DLD1 (cell line): ENCODE data around the gene MOSMO.

Experiments used
- in situ Hi-C: cut with HindIII; loops from 2 replicates; pipeline ENCODE4 v1.10.0; 2017; ENCODE audit warnings: low sequenced_read_pairs

MOSMO gene

DNA sequence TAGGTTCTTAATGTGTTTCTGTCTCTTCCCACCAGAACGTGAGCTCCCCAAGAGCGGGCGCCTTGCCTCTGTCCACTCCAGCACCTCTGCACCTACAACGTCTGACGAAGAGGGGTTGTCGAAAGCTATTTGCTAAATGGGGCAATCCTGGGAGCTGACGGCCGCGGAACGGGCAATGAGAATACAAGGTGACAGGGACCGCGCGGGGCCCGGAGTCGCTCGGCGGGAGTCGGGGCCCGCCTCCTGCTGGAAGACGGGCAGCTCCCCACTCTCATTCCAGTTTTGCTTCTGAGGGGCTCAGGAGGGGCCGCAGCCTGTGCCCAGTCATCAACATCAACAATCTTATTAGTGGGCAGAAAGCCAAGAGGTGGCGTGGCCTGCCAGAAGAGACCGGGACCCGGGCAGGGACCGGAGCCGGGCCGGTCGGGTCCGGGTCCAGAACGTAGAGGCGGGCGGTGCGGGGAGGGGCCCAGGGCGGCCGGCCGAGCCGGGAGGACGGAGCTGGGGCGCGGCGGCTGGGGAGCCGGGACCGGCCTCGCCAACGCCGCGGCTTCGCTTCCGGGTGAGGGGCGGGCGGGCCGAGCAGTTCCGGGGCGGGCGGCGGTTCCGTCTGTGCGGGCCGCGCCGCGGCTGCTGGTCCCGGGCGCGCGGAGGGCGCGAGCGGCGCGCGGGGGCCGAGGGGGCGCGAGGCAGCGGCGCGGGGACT, at the start of gene MOSMO:
MOSMO (plus strand) TSS at position 603 of the 706 bp plus-strand sequence. CDS start 191 bp downstream, outside the sequence.
- in situ Hi-C loops, result no loop called here

- in situ Hi-C loops, result no loop called here
Measured at GRCh38 chr16:21959050-21959449, 48.9 kb upstream of the MOSMO start.

- in situ Hi-C loops, result no loop called here
Measured at GRCh38 chr16:21962475-21962874, 45.4 kb upstream of the MOSMO start.

GRCh38 chr16:21963887-21964286, 44.0 kb upstream of the MOSMO start:
- in situ Hi-C loops, result no loop called here

- in situ Hi-C loops, result no loop called here
Measured at GRCh38 chr16:21964353-21964752, 43.6 kb upstream of the MOSMO start.

- in situ Hi-C loops, result no loop called here
Measured at GRCh38 chr16:21971856-21972255, 36.1 kb upstream of the MOSMO start.

- in situ Hi-C loops, result no loop called here
Measured at GRCh38 chr16:21973945-21974344, 34.0 kb upstream of the MOSMO start.

DNA sequence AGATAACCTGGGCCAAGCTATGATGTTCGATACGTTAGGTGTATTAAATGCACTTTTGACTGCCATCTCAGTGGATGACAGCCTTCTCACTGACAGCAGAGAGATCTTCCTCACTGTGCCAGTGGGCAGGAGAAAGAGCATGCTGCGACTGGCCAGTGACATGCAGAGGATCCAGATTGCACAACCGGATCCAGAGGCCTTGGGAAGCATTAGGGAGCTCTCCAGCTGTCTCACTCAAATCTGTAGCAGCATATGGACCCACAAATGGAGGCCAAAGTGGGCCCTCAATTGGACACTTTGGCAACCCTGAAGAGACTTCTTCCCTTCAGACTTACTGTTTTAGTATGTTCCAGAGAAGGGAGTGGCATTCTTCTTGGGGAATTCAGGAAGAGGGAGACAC, 27.9 kb upstream of the MOSMO start:
- in situ Hi-C loops, result loop anchor here (5.0 kb wide), 1 partner anchor 117 kb away; no protein-coding TSS in a partner anchor

DNA sequence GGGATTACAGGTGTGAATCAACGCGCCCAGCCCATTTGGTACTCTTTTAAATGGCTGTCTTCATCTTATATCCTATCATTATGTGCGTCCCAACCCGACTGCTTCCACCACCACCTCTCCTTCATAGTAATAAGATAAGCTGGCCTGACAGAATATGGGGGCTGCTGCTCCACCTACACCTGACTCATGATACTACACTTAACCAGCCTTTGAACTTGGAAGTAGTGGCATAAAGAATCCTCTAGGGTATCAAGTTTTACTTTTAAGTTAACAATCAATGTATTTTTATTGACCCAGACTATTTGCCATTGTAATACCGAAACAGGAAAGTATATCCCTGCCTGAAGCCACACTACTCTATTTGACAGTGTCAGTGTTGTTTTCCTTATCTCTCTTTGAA, 25.8 kb upstream of the MOSMO start:
- in situ Hi-C loops, result loop anchor here (5.0 kb wide), 1 partner anchor 115 kb away; no protein-coding TSS in a partner anchor

DNA sequence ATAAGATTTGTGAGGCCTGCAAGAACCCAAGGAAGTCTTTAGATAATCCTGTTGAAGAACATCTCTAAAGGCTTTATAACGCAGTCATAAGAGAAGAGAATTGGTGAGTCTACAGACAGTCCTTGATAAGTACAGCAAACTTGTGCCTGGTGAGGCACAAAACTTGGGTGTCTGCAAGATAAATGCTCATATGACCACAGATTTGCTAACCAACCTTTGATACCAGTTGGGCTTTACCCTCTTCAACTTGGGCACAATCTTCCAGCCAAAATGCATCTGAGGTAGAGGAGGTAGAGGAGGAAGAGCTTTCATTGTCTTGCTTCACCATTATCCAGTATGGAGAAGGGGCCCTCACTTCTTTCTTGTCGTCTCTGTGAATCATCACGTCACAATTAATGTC, 23.8 kb upstream of the MOSMO start:
- in situ Hi-C loops, result loop anchor here (5.0 kb wide), 1 partner anchor 113 kb away; no protein-coding TSS in a partner anchor

GRCh38 chr16:21985524-21985923, 22.4 kb upstream of the MOSMO start:
- in situ Hi-C loops, result no loop called here

GRCh38 chr16:21986692-21987246, 21.1 kb upstream of the MOSMO start:
- in situ Hi-C loops, result no loop called here

DNA sequence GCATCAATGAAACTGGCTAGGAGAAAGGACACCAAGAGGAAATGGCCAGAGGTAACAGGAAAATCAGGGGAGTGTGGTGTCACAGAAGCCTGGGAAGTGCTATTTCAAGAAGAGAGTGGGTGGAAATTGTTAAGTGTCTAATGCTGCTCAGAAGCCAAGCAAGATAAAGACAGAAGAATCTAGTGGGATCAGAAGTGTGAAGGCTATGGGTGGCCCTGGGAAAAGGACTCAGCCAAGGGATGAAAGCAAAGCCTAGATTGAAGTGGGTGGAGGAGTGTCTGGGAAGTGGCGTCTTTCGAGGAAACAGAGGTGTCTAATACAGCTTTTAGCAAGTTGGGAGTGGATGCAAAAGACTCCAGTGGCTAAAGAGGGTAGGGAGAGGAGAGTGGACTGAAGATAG, 20.4 kb upstream of the MOSMO start:
- in situ Hi-C loops, result no loop called here

- in situ Hi-C loops, result no loop called here
Measured at GRCh38 chr16:21989133-21989532, 18.8 kb upstream of the MOSMO start.

- in situ Hi-C loops, result no loop called here
Measured at GRCh38 chr16:21989751-21990150, 18.2 kb upstream of the MOSMO start.

- in situ Hi-C loops, result no loop called here
Measured at GRCh38 chr16:21990381-21990944, 17.4 kb upstream of the MOSMO start.

GRCh38 chr16:21991621-21992020, 16.3 kb upstream of the MOSMO start:
- in situ Hi-C loops, result no loop called here

GRCh38 chr16:21994856-21995465, 12.9 kb upstream of the MOSMO start:
- in situ Hi-C loops, result no loop called here

GRCh38 chr16:21996923-21997696, 10.8 kb upstream of the MOSMO start:
- in situ Hi-C loops, result no loop called here

- in situ Hi-C loops, result no loop called here
Measured at GRCh38 chr16:21997697-21998480, 10.0 kb upstream of the MOSMO start.
